SJCRH30 (cell line): ENCODE data around the gene PGA5. TPM values are rescaled to one million over a fixed set of nuclear protein-coding genes. Genes with fewer than 3 reads are reported as not detected.
"Not testable (repeated sequence)": the region's sequence is repeated elsewhere in the genome, so short reads cannot be mapped to it uniquely, and the experiment has no call there.

ENCODE experiments used
- DNase-seq, 2 experiments: peaks; one replicate each; pipeline ENCODE4 v3.0.0-alpha.2; 2015 to 2020
- H3K27ac ChIP-seq: fragments of 250-450 bp; sonication (Bioruptor Pico); 2 replicates; pipeline ENCODE4 v1.5.1; 2020; ENCODE audit warnings: mild to moderate bottlenecking, moderate library complexity
- H3K27me3 ChIP-seq: fragments of 250-450 bp; sonication (Bioruptor Pico); 2 replicates; pipeline ENCODE4 v1.5.1; 2020; ENCODE audit warnings: mild to moderate bottlenecking, moderate library complexity
- H3K36me3 ChIP-seq: fragments of 250-450 bp; sonication (Bioruptor Pico); 2 replicates; pipeline ENCODE4 v1.5.1; 2020; ENCODE audit warnings: mild to moderate bottlenecking, moderate library complexity
- H3K4me1 ChIP-seq: fragments of 250-450 bp; sonication (Bioruptor Pico); 2 replicates; pipeline ENCODE4 v1.5.1; 2020; ENCODE audit warnings: mild to moderate bottlenecking, moderate library complexity
- H3K4me3 ChIP-seq: fragments of 250-450 bp; sonication (Bioruptor Pico); 2 replicates; pipeline ENCODE4 v1.5.1; 2020; ENCODE audit warnings: mild to moderate bottlenecking, moderate library complexity
- H3K9me3 ChIP-seq: fragments of 250-450 bp; sonication (Bioruptor Pico); replicated peaks from 2 replicates; pipeline ENCODE4 v1.5.1; 2020; ENCODE audit warnings: mild to moderate bottlenecking, moderate library complexity
- total RNA-seq: library from RNA; depleted of rRNA; stranded (reverse); fragments of >200 nt; shearing (Covaris generic); gene quantifications from 2 replicates; pipeline ENCODE4 v1.2.3, GENCODE V29; 2014

Gene PGA5
- total RNA-seq, 1 experiment from 2014 or later: not detected

DNA sequence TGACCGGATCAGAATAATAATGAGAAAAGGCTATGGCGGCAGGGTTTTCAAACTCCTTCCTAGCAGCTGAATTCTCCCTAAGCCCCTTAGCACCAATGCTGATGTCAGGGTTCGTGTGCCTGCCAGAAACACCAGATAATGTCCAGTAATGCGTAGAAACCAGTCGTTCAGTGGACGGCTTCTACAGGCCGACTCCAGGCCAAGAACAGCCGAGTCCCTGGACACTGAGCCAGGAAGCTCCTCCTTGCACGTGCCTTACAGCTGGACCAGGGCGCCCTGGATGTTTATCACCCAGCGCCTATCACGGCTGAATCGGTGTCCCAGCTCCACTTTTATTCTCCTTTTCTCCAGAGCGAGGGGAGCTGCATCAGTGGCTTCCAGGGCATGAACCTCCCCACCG is 28.8 kb upstream of the PGA5 start:
- H3K4me1 ChIP-seq, H3K9me3 ChIP-seq, H3K27me3 ChIP-seq, DNase-seq, H3K27ac ChIP-seq, H3K4me3 ChIP-seq, H3K36me3 ChIP-seq: not testable (repeated sequence)

DNA sequence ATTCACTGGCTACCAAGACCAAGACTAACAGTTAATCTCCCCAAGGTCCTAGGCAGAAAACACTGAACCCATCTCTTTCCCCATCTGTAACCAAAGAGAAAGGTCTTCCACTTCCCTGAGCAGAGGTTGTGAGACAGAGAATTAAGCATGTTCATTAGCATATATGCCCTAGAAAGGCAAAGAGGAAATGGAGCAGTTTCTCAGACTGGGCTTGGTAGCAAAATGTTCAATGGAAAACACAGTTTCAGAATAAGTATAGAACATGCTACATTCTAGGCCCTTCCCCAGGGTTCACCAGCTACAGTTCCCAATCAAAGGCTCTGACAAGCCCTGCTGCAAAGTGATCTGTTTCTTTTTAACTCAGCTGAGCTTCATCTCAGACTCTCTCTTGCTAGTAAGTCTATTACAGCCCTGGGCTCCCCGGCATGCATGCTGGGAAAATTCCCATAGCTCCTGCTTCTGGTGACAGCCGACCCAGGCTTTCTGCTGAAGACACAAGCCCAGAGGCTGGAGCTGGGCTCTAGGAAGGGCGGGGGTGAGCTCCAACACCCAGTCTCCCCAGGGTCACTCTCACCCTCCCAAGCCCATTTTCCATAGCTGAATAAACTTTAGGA is 27.2 kb upstream of the PGA5 start:
- H3K36me3 ChIP-seq, H3K27me3 ChIP-seq, H3K4me1 ChIP-seq, H3K27ac ChIP-seq, H3K4me3 ChIP-seq, H3K9me3 ChIP-seq, DNase-seq: not testable (repeated sequence)

DNA sequence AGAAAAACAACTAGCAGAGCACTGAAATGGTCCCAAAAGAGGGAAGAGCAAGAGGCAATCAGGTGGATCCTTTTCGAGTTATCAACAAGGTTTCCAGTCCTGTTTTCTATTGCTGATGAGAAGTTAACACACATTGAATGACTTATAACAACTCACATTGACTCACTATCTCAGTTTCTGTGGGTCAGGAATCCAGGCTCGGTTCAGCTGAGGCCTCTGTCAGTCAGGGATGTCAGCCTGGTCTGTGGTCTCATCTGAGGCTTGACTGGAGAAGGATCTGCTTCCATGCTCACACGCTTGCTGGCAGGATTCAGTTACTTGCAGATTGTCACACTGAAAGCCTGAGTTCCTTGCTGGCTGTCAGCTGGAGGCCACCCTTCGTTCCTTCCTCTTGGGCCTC is 22.7 kb upstream of the PGA5 start:
- not testable (repeated sequence) for H3K4me3 ChIP-seq, H3K4me1 ChIP-seq, H3K9me3 ChIP-seq, H3K27me3 ChIP-seq, H3K27ac ChIP-seq, DNase-seq, H3K36me3 ChIP-seq

DNA sequence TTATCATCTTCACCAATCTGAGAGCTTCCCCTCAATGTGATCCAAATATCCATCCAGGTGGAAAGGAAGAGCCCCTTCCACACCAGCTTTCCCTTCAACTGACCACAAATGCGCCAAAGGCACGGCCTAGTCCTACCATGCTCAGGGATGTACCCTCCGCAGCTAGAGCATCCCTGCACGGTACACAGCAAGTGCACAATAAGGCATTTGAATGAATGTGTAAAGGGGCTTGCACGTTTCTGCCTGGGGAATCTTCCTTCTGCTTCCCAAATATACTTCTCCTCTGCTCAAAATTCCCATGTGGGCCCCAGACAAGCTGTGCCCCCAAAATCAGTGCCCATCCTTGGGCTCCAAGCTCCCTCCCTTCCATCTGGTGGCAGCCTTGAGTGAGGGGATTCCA is 22.0 kb upstream of the PGA5 start:
- DNase-seq, H3K27ac ChIP-seq, H3K4me3 ChIP-seq, H3K4me1 ChIP-seq, H3K27me3 ChIP-seq, H3K9me3 ChIP-seq, H3K36me3 ChIP-seq: not testable (repeated sequence)

DNA sequence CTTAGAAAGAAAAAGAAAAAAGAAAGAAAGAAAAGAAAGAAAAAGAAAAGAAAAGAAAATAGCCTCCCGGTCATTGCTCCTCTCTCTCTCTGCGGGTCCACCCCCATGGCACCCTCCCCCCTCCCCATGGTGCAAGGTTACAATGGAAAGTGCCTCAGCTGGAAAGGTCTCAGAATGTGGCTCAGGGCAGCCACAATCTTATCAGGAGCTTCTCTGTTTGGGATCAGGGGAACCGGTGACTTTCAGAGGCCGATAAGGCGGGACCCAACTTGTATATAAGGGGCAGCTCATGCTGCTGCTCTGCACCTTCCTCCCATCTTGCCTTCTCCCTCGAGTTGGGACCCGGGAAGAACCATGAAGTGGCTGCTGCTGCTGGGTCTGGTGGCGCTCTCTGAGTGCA is 18.9 kb upstream of the PGA5 start, which contains the start of gene PGA4:
TSS of gene PGA4 (plus strand) at position 301 of the 400 bp plus-strand sequence. CDS start at position 355, 54 bp downstream.
- not testable (repeated sequence) for H3K27me3 ChIP-seq, H3K9me3 ChIP-seq, DNase-seq, H3K4me1 ChIP-seq, H3K36me3 ChIP-seq, H3K4me3 ChIP-seq, H3K27ac ChIP-seq

DNA sequence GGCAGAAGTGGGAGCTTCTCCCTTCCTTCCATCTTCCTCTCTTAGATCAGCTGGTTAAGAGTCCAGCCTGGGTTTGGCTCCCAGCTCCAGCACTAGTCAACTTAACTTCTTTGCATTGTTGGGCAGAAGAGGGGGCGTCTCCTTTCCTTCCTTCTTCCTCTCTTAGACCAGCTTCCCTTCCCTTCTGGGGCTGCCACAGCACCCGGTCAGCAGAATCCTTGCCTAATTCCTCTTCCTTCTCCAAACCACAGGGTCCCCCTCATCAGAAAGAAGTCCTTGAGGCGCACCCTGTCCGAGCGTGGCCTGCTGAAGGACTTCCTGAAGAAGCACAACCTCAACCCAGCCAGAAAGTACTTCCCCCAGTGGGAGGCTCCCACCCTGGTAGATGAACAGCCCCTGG is 18.3 kb upstream of the PGA5 start:
- not testable (repeated sequence) for H3K27ac ChIP-seq, H3K4me3 ChIP-seq, DNase-seq, H3K27me3 ChIP-seq, H3K4me1 ChIP-seq, H3K36me3 ChIP-seq, H3K9me3 ChIP-seq

DNA sequence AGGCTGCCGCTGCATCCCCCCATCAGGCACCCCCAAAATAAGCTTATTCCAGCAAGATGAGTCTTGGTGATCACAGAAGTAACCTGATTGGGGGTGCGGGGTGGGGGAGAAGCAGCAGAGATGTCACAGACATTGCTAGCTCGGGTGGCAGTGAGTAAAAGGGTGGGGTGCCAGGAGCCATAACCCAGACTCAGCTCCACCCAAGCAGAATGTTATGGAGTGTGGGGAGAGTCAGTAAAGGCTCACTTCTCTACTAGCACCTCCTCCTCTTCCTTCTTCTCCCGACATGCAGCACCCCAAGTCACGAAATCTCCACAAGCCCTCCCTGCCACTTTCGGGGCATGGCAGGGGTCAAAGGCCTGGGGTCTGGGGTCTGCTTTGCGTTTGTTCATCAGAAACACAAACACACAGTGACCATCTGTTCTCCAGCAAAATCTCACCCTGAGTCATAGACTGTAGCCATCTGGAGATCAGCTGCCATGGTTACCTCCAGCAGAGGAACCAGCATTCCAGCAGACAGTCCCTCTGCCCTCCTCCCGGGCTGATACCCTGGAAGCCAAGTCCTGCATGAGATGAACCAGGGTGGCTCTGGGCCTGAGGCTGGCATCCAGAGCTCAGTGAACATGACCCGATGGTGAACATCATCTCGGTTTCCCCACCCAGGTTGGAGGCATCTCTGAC is 14.4 kb upstream of the PGA5 start:
- not testable (repeated sequence) for H3K9me3 ChIP-seq, DNase-seq, H3K4me1 ChIP-seq, H3K36me3 ChIP-seq, H3K27ac ChIP-seq, H3K27me3 ChIP-seq, H3K4me3 ChIP-seq

DNA sequence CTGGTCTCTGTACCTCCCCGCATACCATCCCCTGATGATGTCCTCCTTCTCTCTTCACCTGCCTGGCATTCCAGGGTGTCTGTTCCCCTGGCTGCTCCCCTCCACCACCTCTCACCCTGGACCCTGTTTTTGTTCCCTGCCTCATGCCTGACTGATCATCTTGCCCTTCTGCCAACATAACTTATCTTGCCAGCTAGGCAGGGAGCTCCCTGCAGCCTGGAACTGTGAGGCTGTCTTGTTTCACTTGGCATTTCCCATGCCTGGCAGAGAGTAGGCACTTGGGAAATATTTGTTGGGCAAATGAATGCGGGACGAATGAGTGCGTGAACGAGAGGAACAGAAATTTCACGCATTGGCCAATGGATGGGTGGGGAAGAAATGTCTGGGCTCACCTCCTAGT is 11.5 kb upstream of the PGA5 start:
- H3K27ac ChIP-seq, H3K27me3 ChIP-seq, H3K4me3 ChIP-seq, H3K36me3 ChIP-seq, DNase-seq, H3K9me3 ChIP-seq, H3K4me1 ChIP-seq: not testable (repeated sequence)

DNA sequence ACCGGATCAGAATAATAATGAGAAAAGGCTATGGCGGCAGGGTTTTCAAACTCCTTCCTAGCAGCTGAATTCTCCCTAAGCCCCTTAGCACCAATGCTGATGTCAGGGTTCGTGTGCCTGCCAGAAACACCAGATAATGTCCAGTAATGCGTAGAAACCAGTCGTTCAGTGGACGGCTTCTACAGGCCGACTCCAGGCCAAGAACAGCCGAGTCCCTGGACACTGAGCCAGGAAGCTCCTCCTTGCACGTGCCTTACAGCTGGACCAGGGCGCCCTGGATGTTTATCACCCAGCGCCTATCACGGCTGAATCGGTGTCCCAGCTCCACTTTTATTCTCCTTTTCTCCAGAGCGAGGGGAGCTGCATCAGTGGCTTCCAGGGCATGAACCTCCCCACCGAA is 9.9 kb upstream of the PGA5 start:
- H3K4me1 ChIP-seq, H3K9me3 ChIP-seq, H3K36me3 ChIP-seq, H3K4me3 ChIP-seq, H3K27me3 ChIP-seq, H3K27ac ChIP-seq, DNase-seq: not testable (repeated sequence)

DNA sequence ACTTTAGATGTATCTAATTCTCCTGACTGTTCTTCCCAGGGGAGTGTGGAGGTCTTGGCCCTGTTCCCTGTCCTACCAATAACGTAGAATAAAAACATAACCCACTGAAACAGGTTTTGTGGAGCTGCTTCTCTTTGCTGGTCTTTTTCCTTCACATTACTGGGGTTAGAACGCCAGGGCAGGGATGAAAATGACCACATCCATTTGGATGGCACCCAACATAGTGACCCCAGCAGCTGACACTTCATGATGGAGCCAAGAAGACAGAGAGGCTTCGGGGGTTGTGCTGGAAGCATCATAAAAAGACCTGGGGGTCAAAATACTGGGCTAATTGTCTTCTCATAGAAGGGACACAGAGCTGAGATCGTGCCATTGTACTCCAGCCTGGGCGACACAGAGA is 9.4 kb upstream of the PGA5 start:
- not testable (repeated sequence) for H3K4me1 ChIP-seq, H3K27me3 ChIP-seq, H3K4me3 ChIP-seq, DNase-seq, H3K36me3 ChIP-seq, H3K9me3 ChIP-seq, H3K27ac ChIP-seq

DNA sequence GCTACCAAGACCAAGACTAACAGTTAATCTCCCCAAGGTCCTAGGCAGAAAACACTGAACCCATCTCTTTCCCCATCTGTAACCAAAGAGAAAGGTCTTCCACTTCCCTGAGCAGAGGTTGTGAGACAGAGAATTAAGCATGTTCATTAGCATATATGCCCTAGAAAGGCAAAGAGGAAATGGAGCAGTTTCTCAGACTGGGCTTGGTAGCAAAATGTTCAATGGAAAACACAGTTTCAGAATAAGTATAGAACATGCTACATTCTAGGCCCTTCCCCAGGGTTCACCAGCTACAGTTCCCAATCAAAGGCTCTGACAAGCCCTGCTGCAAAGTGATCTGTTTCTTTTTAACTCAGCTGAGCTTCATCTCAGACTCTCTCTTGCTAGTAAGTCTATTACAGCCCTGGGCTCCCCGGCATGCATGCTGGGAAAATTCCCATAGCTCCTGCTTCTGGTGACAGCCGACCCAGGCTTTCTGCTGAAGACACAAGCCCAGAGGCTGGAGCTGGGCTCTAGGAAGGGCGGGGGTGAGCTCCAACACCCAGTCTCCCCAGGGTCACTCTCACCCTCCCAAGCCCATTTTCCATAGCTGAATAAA is 8.3 kb upstream of the PGA5 start:
- not testable (repeated sequence) for H3K4me3 ChIP-seq, DNase-seq

DNA sequence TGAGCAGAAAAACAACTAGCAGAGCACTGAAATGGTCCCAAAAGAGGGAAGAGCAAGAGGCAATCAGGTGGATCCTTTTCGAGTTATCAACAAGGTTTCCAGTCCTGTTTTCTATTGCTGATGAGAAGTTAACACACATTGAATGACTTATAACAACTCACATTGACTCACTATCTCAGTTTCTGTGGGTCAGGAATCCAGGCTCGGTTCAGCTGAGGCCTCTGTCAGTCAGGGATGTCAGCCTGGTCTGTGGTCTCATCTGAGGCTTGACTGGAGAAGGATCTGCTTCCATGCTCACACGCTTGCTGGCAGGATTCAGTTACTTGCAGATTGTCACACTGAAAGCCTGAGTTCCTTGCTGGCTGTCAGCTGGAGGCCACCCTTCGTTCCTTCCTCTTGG is 3.8 kb upstream of the PGA5 start:
- H3K4me3 ChIP-seq, H3K9me3 ChIP-seq, H3K36me3 ChIP-seq, H3K27me3 ChIP-seq, H3K4me1 ChIP-seq, H3K27ac ChIP-seq, DNase-seq: not testable (repeated sequence)

More for the DNA sequence above, 8.3 kb upstream of the PGA5 start:
- not testable (repeated sequence) for H3K36me3 ChIP-seq, H3K27me3 ChIP-seq, H3K4me1 ChIP-seq, H3K27ac ChIP-seq, H3K9me3 ChIP-seq

DNA sequence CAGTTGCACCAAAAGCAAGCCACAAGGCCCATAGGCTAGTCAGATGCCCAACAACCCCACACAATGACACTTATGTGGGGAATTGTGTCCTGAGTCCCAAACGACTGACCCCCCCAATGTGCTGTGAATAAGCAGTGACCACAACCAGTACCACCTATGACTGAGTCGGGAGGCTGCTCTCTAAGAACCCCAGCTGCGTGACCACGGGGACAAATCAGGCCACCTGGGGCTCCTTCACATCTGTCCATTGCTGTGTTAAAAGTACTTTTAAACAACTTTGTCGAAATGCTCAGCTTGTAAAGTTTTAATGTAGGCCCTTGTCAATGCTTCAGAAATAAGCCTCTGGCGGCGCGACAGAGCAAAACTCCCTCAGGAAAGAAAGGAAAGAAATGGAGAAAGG is 687 bp upstream of the PGA5 start:
- not testable (repeated sequence) for H3K9me3 ChIP-seq, H3K4me1 ChIP-seq, H3K4me3 ChIP-seq, H3K27ac ChIP-seq, DNase-seq, H3K36me3 ChIP-seq, H3K27me3 ChIP-seq

DNA sequence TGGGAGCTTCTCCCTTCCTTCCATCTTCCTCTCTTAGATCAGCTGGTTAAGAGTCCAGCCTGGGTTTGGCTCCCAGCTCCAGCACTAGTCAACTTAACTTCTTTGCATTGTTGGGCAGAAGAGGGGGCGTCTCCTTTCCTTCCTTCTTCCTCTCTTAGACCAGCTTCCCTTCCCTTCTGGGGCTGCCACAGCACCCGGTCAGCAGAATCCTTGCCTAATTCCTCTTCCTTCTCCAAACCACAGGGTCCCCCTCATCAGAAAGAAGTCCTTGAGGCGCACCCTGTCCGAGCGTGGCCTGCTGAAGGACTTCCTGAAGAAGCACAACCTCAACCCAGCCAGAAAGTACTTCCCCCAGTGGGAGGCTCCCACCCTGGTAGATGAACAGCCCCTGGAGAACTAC is 551 bp downstream of the PGA5 start:
- not testable (repeated sequence) for H3K4me3 ChIP-seq, H3K9me3 ChIP-seq, H3K27ac ChIP-seq, H3K4me1 ChIP-seq, H3K27me3 ChIP-seq, DNase-seq, H3K36me3 ChIP-seq

DNA sequence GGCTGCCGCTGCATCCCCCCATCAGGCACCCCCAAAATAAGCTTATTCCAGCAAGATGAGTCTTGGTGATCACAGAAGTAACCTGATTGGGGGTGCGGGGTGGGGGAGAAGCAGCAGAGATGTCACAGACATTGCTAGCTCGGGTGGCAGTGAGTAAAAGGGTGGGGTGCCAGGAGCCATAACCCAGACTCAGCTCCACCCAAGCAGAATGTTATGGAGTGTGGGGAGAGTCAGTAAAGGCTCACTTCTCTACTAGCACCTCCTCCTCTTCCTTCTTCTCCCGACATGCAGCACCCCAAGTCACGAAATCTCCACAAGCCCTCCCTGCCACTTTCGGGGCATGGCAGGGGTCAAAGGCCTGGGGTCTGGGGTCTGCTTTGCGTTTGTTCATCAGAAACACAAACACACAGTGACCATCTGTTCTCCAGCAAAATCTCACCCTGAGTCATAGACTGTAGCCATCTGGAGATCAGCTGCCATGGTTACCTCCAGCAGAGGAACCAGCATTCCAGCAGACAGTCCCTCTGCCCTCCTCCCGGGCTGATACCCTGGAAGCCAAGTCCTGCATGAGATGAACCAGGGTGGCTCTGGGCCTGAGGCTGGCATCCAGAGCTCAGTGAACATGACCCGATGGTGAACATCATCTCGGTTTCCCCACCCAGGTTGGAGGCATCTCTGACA is 4.4 kb downstream of the PGA5 start:
- not testable (repeated sequence) for H3K4me1 ChIP-seq, DNase-seq, H3K27me3 ChIP-seq, H3K27ac ChIP-seq, H3K9me3 ChIP-seq, H3K4me3 ChIP-seq, H3K36me3 ChIP-seq
